ENCODE measurements around the gene SPATA19.

The SPATA19 gene

DNA sequence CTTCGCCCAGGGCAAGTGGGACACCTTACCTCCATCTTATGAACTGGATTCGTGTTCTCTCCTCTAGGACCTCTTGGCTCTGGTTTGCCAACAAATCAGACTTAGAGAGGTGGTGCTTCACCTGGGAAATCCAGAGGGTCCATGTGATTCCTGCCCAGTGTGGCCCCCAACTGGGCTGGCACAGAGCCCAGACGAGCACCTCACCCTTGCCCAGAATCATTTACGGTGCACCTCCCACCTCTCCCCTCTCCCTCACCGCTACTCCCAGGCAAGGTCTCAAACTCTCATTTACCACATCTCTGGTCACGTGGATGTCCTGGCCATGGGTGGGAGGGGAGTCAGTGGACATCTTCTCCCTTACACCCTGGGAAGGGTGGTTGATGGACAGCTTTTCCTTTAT is 1.1 kb downstream of the SPATA19 start:
- no peak for TF ChIP-seq BHLHE40 (IDR thresholded peaks at IDR 0.05; ENCODE audit: borderline replicate concordance)
- TF ChIP-seq ARNT (IDR thresholded peaks at IDR 0.05), result no peak
- TF ChIP-seq NFRKB (IDR thresholded peaks at IDR 0.05), result no peak
- no peak for TF ChIP-seq L3MBTL2 (conservative IDR thresholded peaks at IDR 0.05)
- no peak for TF ChIP-seq PKNOX1 (IDR thresholded peaks at IDR 0.05)
- no peak for TF ChIP-seq FOXM1 (IDR thresholded peaks at IDR 0.05; ENCODE audit: borderline replicate concordance)
- ChIA-PET POLR2A (no interaction called here), CTCF (no interaction called here)
- no peak for DNase-seq (ENCODE audit: extremely low spot score)

- CTCF ChIA-PET, result no interaction called here
- DNase-seq (ENCODE audit: extremely low spot score), result no peak
- TF ChIP-seq HDGF (IDR thresholded peaks at IDR 0.05; ENCODE audit: borderline replicate concordance) (no peak), ELF4 (IDR thresholded peaks at IDR 0.05) (no peak), NFRKB (IDR thresholded peaks at IDR 0.05) (no peak), ARNT (IDR thresholded peaks at IDR 0.05) (no peak), ZNF384 (IDR thresholded peaks at IDR 0.05) (no peak), L3MBTL2 (conservative IDR thresholded peaks at IDR 0.05) (no peak), TARDBP (IDR thresholded peaks at IDR 0.05) (no peak), LEF1 (IDR thresholded peaks at IDR 0.05; ENCODE audit: borderline replicate concordance) (no peak), FOXA1 (IDR thresholded peaks at IDR 0.05) (no peak), PKNOX1 (IDR thresholded peaks at IDR 0.05) (no peak), SP1 (IDR thresholded peaks at IDR 0.05) (no peak), FOXK2 (IDR thresholded peaks at IDR 0.05) (no peak), FOXM1 (IDR thresholded peaks at IDR 0.05; ENCODE audit: borderline replicate concordance) (no peak), CTBP1 (IDR thresholded peaks at IDR 0.05; ENCODE audit: borderline replicate concordance) (no peak), BHLHE40 (IDR thresholded peaks at IDR 0.05; ENCODE audit: borderline replicate concordance) (no peak), SUZ12 (IDR thresholded peaks at IDR 0.05) (no peak)
- POLR2A ChIA-PET, result no interaction called here
These were observed 1.8 kb downstream of the SPATA19 start for GRCh38 chr11:133843454-133843987.

GRCh38 chr11:133842730-133843129 is 2.6 kb downstream of the SPATA19 start:
- TF ChIP-seq FOXK2 (IDR thresholded peaks at IDR 0.05), result no peak
- no peak for TF ChIP-seq ZNF384 (IDR thresholded peaks at IDR 0.05)
- no peak for TF ChIP-seq LEF1 (IDR thresholded peaks at IDR 0.05; ENCODE audit: borderline replicate concordance)
- TF ChIP-seq TARDBP (IDR thresholded peaks at IDR 0.05), result no peak
- no peak for TF ChIP-seq ELF4 (IDR thresholded peaks at IDR 0.05)
- TF ChIP-seq FOXA1 (IDR thresholded peaks at IDR 0.05), result no peak
- no peak for TF ChIP-seq NFRKB (IDR thresholded peaks at IDR 0.05)
- no peak for TF ChIP-seq HDGF (IDR thresholded peaks at IDR 0.05; ENCODE audit: borderline replicate concordance)
- no peak for TF ChIP-seq ARNT (IDR thresholded peaks at IDR 0.05)
- TF ChIP-seq BHLHE40 (IDR thresholded peaks at IDR 0.05; ENCODE audit: borderline replicate concordance), result no peak
- TF ChIP-seq PKNOX1 (IDR thresholded peaks at IDR 0.05), result no peak
- no peak for TF ChIP-seq SUZ12 (IDR thresholded peaks at IDR 0.05)
- no peak for TF ChIP-seq FOXM1 (IDR thresholded peaks at IDR 0.05; ENCODE audit: borderline replicate concordance)
- no peak for TF ChIP-seq L3MBTL2 (conservative IDR thresholded peaks at IDR 0.05)
- TF ChIP-seq SP1 (IDR thresholded peaks at IDR 0.05), result no peak
- TF ChIP-seq CTBP1 (IDR thresholded peaks at IDR 0.05; ENCODE audit: borderline replicate concordance), result no peak
- ChIA-PET CTCF (no interaction called here), POLR2A (no interaction called here)
- DNase-seq (ENCODE audit: extremely low spot score), result peak; percentile 3

- DNase-seq (ENCODE audit: extremely low spot score), result peak; percentile 3
- TF ChIP-seq PKNOX1 (IDR thresholded peaks at IDR 0.05) (no peak), ZNF384 (IDR thresholded peaks at IDR 0.05) (no peak), CTBP1 (IDR thresholded peaks at IDR 0.05; ENCODE audit: borderline replicate concordance) (no peak), FOXM1 (IDR thresholded peaks at IDR 0.05; ENCODE audit: borderline replicate concordance) (no peak), FOXK2 (IDR thresholded peaks at IDR 0.05) (no peak), FOXA1 (IDR thresholded peaks at IDR 0.05) (no peak), LEF1 (IDR thresholded peaks at IDR 0.05; ENCODE audit: borderline replicate concordance) (no peak), NFRKB (IDR thresholded peaks at IDR 0.05) (no peak), L3MBTL2 (conservative IDR thresholded peaks at IDR 0.05) (no peak), ARNT (IDR thresholded peaks at IDR 0.05) (no peak), SP1 (IDR thresholded peaks at IDR 0.05) (no peak), SUZ12 (IDR thresholded peaks at IDR 0.05) (no peak), HDGF (IDR thresholded peaks at IDR 0.05; ENCODE audit: borderline replicate concordance) (no peak)
- POLR2A ChIA-PET, result no interaction called here
- CTCF ChIA-PET, result no interaction called here
These were observed 3.3 kb downstream of the SPATA19 start for GRCh38 chr11:133842053-133842452.

GRCh38 chr11:133841279-133842043 is 3.9 kb downstream of the SPATA19 start:
- DNase-seq (ENCODE audit: extremely low spot score), result peak; percentile 3
- TF ChIP-seq SUZ12 (IDR thresholded peaks at IDR 0.05) (no peak), ELF4 (IDR thresholded peaks at IDR 0.05) (no peak), FOXM1 (IDR thresholded peaks at IDR 0.05; ENCODE audit: borderline replicate concordance) (no peak), ZNF384 (IDR thresholded peaks at IDR 0.05) (no peak), PKNOX1 (IDR thresholded peaks at IDR 0.05) (no peak), NFRKB (IDR thresholded peaks at IDR 0.05) (no peak), TARDBP (IDR thresholded peaks at IDR 0.05) (no peak)
- POLR2A ChIA-PET, result no interaction called here
- CTCF ChIA-PET, result no interaction called here
